Skeletal muscle cell (primary cell): ENCODE data around the gene LRP1.

ENCODE experiments used
- DNase-seq: peaks from one replicate; pipeline ENCODE4 v3.0.0-alpha.2; 2010; ENCODE audit warnings: low read depth
- H3K4me3 ChIP-seq: 2 replicates; pipeline ENCODE4 v1.5.1; 2011; ENCODE audit warnings: low read depth, mild to moderate bottlenecking, control low read depth, low read length, moderate library complexity

LRP1 gene

DNA sequence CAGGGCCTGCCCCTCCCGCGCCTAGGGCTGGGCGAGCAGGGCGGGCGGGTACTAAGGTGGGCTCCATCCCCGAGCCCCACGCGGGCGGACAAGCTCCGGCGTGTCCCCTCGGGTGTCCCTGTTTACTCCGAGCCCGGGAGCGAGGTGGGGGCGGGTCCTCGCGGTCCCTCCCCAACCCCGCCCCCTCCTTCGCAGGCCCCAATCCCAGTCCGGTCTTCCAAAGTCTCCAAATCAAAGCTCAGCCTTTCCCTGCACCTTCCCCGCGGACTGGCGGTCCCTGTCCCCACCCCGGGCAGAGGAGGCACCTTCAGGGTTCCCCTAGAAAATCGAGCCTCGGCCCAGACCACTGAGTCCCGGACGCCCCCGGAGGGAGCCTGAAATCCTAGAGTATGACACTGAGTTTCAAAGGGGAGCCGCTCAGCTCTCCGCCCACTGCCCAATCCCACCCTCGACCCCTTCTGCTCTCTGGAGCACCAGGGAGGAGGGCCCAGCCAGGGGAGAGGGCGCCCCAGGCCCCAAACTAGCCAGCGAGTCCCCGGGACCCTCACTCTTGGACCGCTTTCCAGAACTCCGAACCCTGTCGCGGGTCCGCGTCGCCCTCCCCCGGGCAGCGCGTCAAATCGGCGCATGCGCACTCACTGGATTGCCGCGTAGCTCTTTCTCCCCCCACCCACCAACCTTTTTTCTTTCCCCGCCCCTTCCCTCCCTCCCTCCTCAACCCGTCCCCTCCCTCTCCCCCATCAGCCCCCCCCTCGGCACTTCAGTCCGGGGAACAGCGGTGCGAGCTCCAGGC is at the start of gene LRP1:
LRP1 (plus strand) TSS at position 758 of the 793 bp plus-strand sequence. CDS start 482 bp downstream, outside the sequence.
- peak within 1 kb of the TSS; percentile 94 for H3K4me3 ChIP-seq
- DNase-seq: no peak

DNA sequence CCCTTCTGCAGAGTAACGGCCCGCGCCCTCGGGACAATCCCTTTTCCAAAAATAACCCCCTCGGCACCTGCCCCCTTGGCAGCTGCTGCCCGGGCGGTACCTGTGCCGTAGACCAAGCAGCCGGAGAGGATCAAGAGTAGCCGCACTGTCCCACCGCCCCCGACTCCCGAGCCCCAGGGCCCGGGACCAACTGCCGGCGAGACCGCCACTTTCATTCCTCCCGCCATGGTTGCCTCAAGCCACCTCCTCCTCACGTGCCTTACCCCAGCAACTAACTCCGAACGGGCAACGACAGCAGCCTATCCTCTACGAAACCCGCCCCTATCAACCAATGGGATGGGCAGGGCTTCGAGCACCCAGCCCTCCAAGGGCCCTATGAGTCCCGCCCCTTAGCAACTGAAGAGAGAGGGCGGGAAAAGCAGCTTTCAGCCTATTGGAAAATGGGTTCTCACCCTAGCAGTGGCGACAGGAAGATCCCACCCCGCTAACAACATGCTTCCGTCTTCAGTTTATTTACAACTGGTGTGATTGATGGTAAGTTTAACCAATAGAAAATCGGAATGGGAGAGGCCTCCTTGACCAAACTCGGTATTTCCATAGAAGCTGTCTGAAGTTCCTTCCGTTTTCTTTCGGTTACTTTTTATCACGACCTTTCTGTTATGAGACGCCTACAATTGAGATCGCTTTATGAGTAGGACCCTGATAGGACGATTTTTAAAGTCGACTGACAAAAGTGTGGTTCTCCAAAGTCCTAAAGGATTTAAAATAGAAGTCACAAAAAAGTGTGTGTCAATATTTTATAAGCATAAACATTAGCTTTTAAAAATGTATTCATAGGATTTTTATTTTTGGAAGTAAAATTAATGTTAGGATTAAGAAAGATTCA is 49.5 kb upstream of the LRP1 start, which contains the start of gene NEMP1:
NEMP1 (minus strand) TSS at position 273 of the 886 bp plus-strand sequence; CDS start at position 227, 46 bp downstream.
- peak; percentile 100 for DNase-seq
- H3K4me3 ChIP-seq: peak within 1 kb of the TSS; percentile 82

- DNase-seq: no peak
- no peak overlapping the region for H3K4me3 ChIP-seq
Observed at GRCh38 chr12:57079821-57080220, 48.5 kb upstream of the LRP1 start.

- H3K4me3 ChIP-seq: no peak overlapping the region
- DNase-seq: no peak
Observed at GRCh38 chr12:57080855-57081254, 47.4 kb upstream of the LRP1 start.

- peak; percentile 47 for DNase-seq
- H3K4me3 ChIP-seq: peak overlapping the region; percentile 67
Observed at GRCh38 chr12:57085999-57086492, 42.2 kb upstream of the LRP1 start.

DNA sequence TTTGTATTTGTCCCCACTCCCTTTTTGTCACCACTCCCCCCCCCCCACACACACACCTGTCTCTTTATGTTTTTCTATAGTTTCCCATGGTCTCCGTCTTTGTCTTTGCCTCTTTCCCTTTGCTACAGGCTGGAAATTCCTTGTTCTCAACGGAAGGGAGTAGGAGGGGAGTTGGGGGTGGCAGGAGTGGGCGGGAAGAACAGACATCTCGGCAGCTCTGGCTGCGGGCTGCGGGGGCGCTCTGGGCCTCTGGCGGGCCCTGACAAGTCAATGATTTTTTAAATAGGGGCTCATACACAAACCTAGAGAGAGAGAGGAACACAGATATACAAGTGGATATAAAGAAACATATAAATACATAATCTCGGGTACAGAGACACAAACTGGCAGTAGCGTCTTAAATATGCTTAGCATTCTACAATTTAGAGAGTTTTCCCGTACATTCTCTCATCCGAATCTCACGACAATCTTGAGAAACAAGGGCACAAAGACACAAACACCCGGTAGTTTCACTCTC is 41.7 kb upstream of the LRP1 start:
- peak overlapping the region; percentile 67 for H3K4me3 ChIP-seq
- no peak for DNase-seq

DNA sequence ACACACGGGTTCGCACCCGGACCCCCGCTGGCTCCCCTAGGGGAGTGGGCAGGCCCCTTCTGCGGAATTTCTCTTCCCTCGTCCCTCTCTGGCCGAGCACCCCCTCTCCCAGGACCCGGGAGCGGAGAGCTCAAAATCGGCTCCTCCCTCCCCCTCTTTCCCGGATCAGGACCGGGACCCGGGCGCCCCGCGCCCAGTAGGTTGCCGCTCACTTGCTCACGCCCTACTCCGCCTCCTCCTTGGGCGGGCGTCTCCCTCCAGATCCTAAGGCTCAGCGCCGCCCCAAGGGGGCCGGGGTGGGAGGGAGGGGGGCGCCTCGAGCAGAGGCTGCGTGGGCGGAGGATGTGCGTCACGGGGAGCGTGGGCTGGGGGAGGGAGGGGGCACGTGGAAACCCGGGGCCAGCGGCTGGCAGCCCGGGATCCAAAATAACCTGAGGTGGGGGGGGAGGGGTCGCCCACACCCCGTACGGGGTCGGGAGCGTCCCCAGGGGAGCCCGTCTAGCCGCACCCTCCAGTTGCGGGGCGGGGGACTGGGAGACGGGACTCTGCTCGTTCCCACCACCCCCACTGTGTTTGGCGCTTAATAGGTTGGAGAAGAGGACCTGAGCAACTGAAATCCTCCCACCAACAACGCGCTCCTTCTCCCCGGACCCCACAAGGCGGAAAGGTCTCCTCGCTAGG is 41.1 kb upstream of the LRP1 start:
- H3K4me3 ChIP-seq: peak overlapping the region; percentile 67
- DNase-seq: peak; percentile 85

GRCh38 chr12:57087691-57088353 is 40.5 kb upstream of the LRP1 start:
- peak; percentile 97 for DNase-seq
- H3K4me3 ChIP-seq: peak overlapping the region; percentile 67

DNA sequence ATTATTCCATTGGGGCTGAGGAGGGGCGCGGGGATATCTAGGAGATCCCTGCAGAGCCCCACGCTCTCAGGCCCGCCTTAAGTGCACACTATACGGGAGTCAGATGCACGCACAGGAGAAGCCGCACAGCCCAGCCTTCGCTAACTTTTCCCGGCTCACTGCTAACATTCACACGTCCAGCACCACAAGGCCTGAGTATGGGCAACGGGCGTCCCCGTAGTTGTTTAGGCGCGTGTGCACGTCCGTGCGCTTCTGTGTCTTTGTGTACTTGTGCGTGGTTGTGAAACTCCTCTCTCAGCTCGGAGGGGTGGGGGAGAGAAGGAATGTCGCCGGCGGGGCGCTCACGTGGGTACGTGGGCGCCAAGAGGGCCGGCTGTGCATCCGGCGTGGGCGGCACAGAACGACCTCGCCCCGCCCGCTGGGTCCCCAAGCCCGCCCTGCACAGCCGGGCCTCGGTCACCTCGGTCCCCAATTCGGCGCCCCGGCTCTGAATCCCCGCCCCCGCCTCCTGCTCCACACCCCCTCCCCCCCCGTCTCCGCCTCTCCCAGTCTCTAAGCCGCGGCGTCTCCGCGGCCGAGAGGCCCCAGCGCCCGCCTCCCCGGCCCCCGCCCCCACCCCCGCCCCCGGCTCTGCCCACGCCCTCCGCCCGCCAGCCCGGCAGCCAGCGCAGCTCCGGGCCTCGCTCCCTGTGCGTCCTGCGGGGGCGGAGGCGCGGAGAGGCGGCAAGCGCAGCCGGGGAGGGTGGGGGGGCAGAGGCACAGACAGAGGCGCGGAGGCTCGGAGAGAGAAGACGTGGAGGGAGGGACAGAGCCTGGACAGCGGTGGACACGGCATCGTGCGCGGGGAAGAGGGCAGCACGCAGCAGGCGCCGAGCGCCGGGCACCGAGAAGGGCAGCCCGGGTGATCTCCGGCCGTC is 39.7 kb upstream of the LRP1 start, which contains the start of gene NAB2:
NAB2 (plus strand) TSS at position 761 of the 917 bp plus-strand sequence. CDS start 158 bp downstream, outside the sequence.
- peak within 1 kb of the TSS; percentile 94 for H3K4me3 ChIP-seq
- peak; percentile 95 for DNase-seq

DNA sequence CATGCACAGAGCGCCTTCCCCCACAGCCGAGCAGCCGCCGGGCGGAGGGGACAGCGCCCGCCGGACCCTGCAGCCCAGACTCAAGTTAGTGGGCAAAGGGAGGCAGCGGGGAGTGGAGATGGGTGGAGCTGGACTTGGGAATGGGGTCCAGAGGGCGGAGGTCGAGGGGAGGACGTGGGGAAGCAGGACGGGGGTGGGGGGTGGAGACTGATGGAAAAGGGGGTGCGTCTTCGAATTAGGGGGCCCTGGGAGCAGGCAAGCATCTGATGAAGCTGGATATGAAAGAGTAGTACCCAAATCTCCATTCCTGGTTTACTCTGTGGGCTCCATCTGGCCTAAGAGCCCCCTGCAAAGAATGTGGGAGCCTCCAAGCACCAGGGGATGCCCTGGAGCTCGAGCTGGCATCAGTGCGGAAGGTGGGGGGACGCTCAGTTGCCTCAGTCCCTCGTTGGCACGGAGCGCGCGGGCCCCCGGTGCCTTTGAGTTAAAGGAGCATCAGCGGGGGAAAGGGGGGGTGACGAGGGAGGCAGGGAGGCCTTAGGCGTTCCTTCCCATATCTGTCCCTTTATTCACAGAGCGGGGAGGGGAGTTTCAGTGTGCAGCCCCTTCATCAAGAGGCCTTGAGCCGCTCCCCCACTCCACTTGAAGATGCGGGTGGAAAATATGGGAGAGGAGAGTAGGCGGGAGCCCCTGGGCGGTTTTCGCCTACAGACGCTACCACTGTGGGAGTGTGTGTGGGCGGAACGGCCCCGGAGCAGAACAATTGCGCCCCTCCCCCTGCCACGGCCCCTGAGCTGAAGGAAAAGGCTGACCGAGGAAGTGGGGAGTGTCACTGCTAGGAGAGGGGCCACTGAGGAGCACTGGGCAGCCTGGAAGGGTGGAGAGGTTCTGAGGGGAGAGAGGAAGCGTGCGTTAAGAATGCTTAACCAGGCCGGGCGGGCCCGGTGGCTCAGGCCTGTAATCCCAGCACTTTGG is 38.7 kb upstream of the LRP1 start:
- H3K4me3 ChIP-seq: peak overlapping the region; percentile 94
- DNase-seq: no peak

DNA sequence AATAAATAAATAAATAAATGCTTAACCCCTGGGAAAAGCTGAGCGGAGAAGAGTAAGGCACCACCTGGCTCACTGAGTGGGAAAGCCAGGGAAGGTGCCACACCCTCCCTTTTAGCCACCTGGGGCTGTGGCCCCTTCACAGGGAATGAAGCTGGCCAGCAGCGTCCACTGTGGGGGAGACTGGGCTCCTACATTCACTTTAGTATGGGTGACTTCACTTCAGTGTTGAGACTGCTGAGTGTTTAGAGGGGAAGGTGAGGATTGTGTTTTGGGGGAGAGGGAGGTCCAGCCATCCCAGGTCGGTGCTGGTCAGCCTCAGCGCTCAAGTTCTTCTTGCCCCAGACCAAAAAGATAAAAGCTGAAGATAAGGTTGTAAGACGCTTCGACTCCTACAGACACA is 37.8 kb upstream of the LRP1 start:
- H3K4me3 ChIP-seq: peak overlapping the region; percentile 94

DNA sequence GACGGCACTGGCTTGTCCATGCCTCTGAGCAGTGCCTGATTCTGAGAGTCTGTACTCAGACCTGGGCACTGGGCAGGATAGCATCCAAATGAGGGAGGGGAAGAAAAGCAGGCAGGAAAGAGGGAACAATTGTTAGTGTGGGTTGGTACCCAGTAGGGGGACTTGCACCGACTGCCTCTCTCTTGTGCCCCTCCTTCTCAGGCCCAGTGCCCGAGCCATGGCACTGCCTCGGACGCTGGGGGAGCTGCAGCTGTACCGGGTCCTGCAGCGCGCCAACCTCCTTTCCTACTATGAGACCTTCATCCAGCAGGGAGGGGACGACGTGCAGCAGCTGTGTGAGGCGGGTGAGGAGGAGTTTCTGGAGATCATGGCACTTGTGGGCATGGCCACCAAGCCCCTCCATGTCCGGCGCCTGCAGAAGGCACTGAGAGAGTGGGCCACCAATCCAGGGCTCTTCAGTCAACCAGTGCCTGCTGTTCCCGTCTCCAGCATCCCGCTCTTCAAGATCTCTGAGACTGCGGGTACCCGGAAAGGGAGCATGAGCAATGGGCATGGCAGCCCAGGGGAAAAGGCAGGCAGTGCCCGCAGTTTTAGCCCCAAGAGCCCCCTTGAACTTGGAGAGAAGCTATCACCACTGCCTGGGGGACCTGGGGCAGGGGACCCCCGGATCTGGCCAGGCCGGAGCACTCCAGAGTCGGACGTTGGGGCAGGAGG is 37.2 kb upstream of the LRP1 start:
- H3K4me3 ChIP-seq: peak overlapping the region; percentile 94
- DNase-seq: no peak

More for the DNA sequence above, 37.8 kb upstream of the LRP1 start:
- DNase-seq: no peak

- no peak for DNase-seq
- peak overlapping the region; percentile 94 for H3K4me3 ChIP-seq
Observed at GRCh38 chr12:57091638-57092528, 36.4 kb upstream of the LRP1 start.

- no peak for DNase-seq
- H3K4me3 ChIP-seq: peak overlapping the region; percentile 1
Observed at GRCh38 chr12:57092529-57092862, 35.8 kb upstream of the LRP1 start.

DNA sequence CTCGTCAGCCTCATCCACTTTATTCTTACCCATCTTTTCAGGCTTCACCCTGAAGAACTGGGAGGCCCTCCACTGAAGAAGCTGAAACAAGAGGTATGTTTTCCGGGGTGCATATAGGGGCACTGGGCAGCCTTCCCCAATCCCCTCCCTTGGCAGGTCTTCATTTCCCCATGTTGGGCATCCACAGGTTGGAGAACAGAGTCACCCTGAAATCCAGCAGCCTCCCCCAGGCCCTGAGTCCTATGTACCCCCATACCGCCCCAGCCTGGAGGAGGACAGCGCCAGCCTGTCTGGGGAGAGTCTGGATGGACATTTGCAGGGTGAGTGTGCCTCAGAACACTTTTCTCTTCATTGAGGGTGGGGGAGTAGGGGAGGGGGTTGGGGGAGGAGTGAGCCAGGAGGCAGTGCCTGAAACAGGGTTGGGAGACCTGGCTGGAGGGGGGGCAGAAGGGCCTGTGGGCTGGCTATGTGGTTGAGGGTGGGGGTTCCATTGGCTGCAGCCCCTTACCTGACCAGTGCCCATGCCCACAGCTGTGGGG is 35.3 kb upstream of the LRP1 start:
- H3K4me3 ChIP-seq: peak overlapping the region; percentile 1
- DNase-seq: no peak
